H9 (cell line): ENCODE data around the gene STYXL2. TPM values are rescaled to one million over a fixed set of nuclear protein-coding genes. Genes with fewer than 3 reads are reported as not detected.

Experiments used
- DNase-seq: peaks from one replicate; pipeline ENCODE4 v3.0.0-alpha.2; 2017
- H2AFZ ChIP-seq: one replicate; pipeline ENCODE4 v1.6.1; 2013; ENCODE audit warnings: mild to moderate bottlenecking, low read length, control low read depth, moderate library complexity
- H2AK5ac ChIP-seq: 2 replicates; pipeline ENCODE4 v1.6.1; 2013; ENCODE audit warnings: low read length, control low read depth, mixed read lengths; ENCODE audit not compliant: insufficient read length
- H2BK120ac ChIP-seq: one replicate; pipeline ENCODE4 v1.6.1; 2013; ENCODE audit warnings: low read depth, mild to moderate bottlenecking, low read length, control low read depth, inconsistent platforms; ENCODE audit not compliant: poor library complexity, severe bottlenecking
- H2BK12ac ChIP-seq: 2 replicates; pipeline ENCODE4 v1.6.1; 2013; ENCODE audit warnings: low read length, control low read depth, mixed read lengths, low read depth; ENCODE audit not compliant: insufficient read length
- H2BK15ac ChIP-seq: 2 replicates; pipeline ENCODE4 v1.6.1; 2013; ENCODE audit warnings: low read depth, low read length, control low read depth
- H2BK20ac ChIP-seq: one replicate; pipeline ENCODE4 v1.6.1; 2013; ENCODE audit warnings: low read depth, mild to moderate bottlenecking, low read length, control low read depth, inconsistent platforms; ENCODE audit not compliant: poor library complexity, severe bottlenecking
- H2BK5ac ChIP-seq: 2 replicates; pipeline ENCODE4 v1.6.1; 2013; ENCODE audit warnings: low read length, control low read depth, mixed read lengths; ENCODE audit not compliant: insufficient read length
- H3K14ac ChIP-seq: 2 replicates; pipeline ENCODE4 v1.6.1; 2013; ENCODE audit warnings: low read length, control low read depth; ENCODE audit not compliant: insufficient read depth
- H3K18ac ChIP-seq: 2 replicates; pipeline ENCODE4 v1.6.1; 2013; ENCODE audit warnings: low read depth, mild to moderate bottlenecking, mixed read lengths, low read length, control low read depth; ENCODE audit not compliant: insufficient read length
- H3K23ac ChIP-seq: 2 replicates; pipeline ENCODE4 v1.6.1; 2013; ENCODE audit warnings: low read length, control low read depth, mixed read lengths, low read depth; ENCODE audit not compliant: insufficient read length
- H3K23me2 ChIP-seq: 2 replicates; pipeline ENCODE4 v1.6.1; 2013; ENCODE audit warnings: low read depth, mild to moderate bottlenecking, mixed read lengths, low read length, control low read depth; ENCODE audit not compliant: insufficient read length, poor library complexity, severe bottlenecking
- H3K27ac ChIP-seq: 2 replicates; pipeline ENCODE4 v1.5.1; 2013; ENCODE audit warnings: low read length, control low read depth, mixed read lengths, low read depth; ENCODE audit not compliant: insufficient read length
- H3K27me3 ChIP-seq: 2 replicates; pipeline ENCODE4 v1.6.1; 2013; ENCODE audit warnings: low read length, control low read depth, inconsistent platforms; ENCODE audit not compliant: insufficient read depth
- H3K4ac ChIP-seq: 2 replicates; pipeline ENCODE4 v1.6.1; 2013; ENCODE audit warnings: low read depth, mild to moderate bottlenecking, control low read depth, inconsistent platforms, low read length, moderate library complexity
- H3K4me1 ChIP-seq: 2 replicates; pipeline ENCODE4 v1.6.1; 2013; ENCODE audit warnings: low read length, control low read depth, inconsistent platforms; ENCODE audit not compliant: insufficient read depth
- H3K4me2 ChIP-seq: 2 replicates; pipeline ENCODE4 v1.6.1; 2013; ENCODE audit warnings: low read length, control low read depth, mixed read lengths; ENCODE audit not compliant: insufficient read length, insufficient read depth
- H3K56ac ChIP-seq: 2 replicates; pipeline ENCODE4 v1.6.1; 2013; ENCODE audit warnings: low read depth, mild to moderate bottlenecking, mixed read lengths, low read length, control low read depth; ENCODE audit not compliant: insufficient read length
- H3K79me1 ChIP-seq: 2 replicates; pipeline ENCODE4 v1.6.1; 2013; ENCODE audit warnings: low read depth, mild to moderate bottlenecking, moderate library complexity, low read length, control low read depth, inconsistent platforms; ENCODE audit not compliant: insufficient read depth, poor library complexity, severe bottlenecking
- H3K79me2 ChIP-seq: 2 replicates; pipeline ENCODE4 v1.6.1; 2013; ENCODE audit warnings: low read length, control low read depth, inconsistent platforms; ENCODE audit not compliant: insufficient read depth
- H3K9ac ChIP-seq: 2 replicates; pipeline ENCODE4 v1.6.1; 2013; ENCODE audit warnings: low read length, control low read depth, mixed read lengths; ENCODE audit not compliant: insufficient read length; ENCODE audit errors: extremely low read depth
- H3K9me3 ChIP-seq: one replicate; pipeline ENCODE4 v1.6.1; 2013; ENCODE audit warnings: low read depth, low read length, inconsistent platforms; ENCODE audit not compliant: control insufficient read depth
- H3T11ph ChIP-seq: one replicate; pipeline ENCODE4 v1.6.1; 2013; ENCODE audit warnings: mild to moderate bottlenecking, low read length, control low read depth, inconsistent platforms
- H4K20me1 ChIP-seq: one replicate; pipeline ENCODE4 v1.6.1; 2013; ENCODE audit not compliant: control insufficient read depth, insufficient read length, insufficient read depth
- H4K5ac ChIP-seq: 2 replicates; pipeline ENCODE4 v1.6.1; 2013; ENCODE audit warnings: low read depth, mild to moderate bottlenecking, mixed read lengths, low read length, control low read depth; ENCODE audit not compliant: insufficient read length
- H4K8ac ChIP-seq: replicated peaks from 2 replicates; pipeline ENCODE4 v1.6.1; 2013; ENCODE audit warnings: low read length, control low read depth, mixed read lengths, low read depth; ENCODE audit not compliant: insufficient read length
- H4K91ac ChIP-seq: 2 replicates; pipeline ENCODE4 v1.6.1; 2013; ENCODE audit warnings: low read depth, mild to moderate bottlenecking, moderate library complexity, mixed read lengths, low read length, control low read depth; ENCODE audit not compliant: insufficient read length
- H3K27ac Mint-ChIP-seq, 3 experiments: 2 replicates in 2 of 3; 3 replicates in 1 of 3; pipeline ENCODE4 v1.8.0; 2020 to 2021; ENCODE audit warnings: mixed read lengths in 3 of 3, mild to moderate bottlenecking in 1 of 3, moderate library complexity in 1 of 3
- H3K27me3 Mint-ChIP-seq: 2 replicates; pipeline ENCODE4 v1.8.0; 2021; ENCODE audit warnings: low read depth, mild to moderate bottlenecking, moderate library complexity, mixed read lengths
- H3K36me3 Mint-ChIP-seq, 3 experiments: 2 replicates in 2 of 3; 3 replicates in 1 of 3; pipeline ENCODE4 v1.8.0; 2020 to 2021; ENCODE audit warnings: low read depth in 3 of 3, mixed read lengths in 3 of 3; ENCODE audit not compliant: insufficient read depth in 1 of 3
- H3K4me1 Mint-ChIP-seq, 2 experiments: 2 replicates each; pipeline ENCODE4 v1.8.0; 2020; ENCODE audit warnings: mixed read lengths in 2 of 2
- H3K4me3 Mint-ChIP-seq, 2 experiments: 2 replicates in 1 of 2; 3 replicates in 1 of 2; pipeline ENCODE4 v1.8.0; 2020 to 2021; ENCODE audit warnings: mild to moderate bottlenecking in 2 of 2, mixed read lengths in 2 of 2, moderate library complexity in 1 of 2
- H3K9me3 Mint-ChIP-seq, 2 experiments: 2 replicates in 1 of 2; 3 replicates in 1 of 2; pipeline ENCODE4 v1.8.0; 2020; ENCODE audit warnings: mild to moderate bottlenecking in 2 of 2, mixed read lengths in 2 of 2, moderate library complexity in 1 of 2
- CTCF ChIP-seq: fragments of 200-600 bp; sonication (generic); conservative IDR thresholded peaks from 3 replicates; pipeline ENCODE4 v1.8.0; 2021; ENCODE audit warnings: antibody characterized with exemption, mild to moderate bottlenecking
- WGBS: extraction: QIAGEN DNeasy Blood & Tissue Kit; methylation state at CpG from one replicate; pipeline ENCODE4 v1.1.7; 2013; ENCODE audit warnings: missing lambda C conversion rate, low lambda C conversion rate, mixed read lengths; ENCODE audit not compliant: insufficient read length; ENCODE audit errors: extremely low coverage; 5-methylcytosine and 5-hydroxymethylcytosine counted together
- total RNA-seq: library from RNA; stranded (reverse); gene quantifications from 2 replicates; pipeline ENCODE4 v1.2.1, GENCODE V29; 2021

STYXL2 gene
- total RNA-seq, 1 experiment from 2014 or later, result 0.09 TPM

DNA sequence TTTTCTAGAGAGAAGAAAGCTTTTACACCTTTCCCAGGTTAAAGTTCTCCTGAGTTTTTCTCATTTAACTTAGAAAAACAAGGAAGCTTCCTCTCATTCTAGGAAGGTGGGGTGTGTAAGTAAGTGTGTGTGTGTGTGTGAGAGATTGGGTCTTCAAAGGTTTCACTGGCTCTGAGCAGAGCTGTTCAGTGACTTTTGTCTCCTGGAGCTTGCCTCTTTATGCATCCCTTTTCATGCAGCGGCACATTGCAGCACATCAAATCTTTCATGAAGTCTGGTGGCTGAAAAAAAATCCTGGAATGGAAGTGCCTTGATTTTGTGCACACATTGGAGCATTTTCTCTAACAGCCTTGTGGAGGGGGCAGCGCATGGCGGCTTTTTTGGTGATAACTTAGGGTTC is 7.1 kb upstream of the STYXL2 start:
- Histone ChIP-seq H3T11ph (no peak overlapping the region), H2AFZ (no peak overlapping the region), H3K18ac (no peak overlapping the region), H3K23ac (no peak overlapping the region), H3K23me2 (no peaks in the 10 kb centered on the region), H3K56ac (no peak overlapping the region), H2BK12ac (no peak overlapping the region), H3K4me2 (no peak overlapping the region), H3K79me2 (no peaks in the 10 kb centered on the region), H4K20me1 (no peaks in the 10 kb centered on the region), H2BK20ac (no peak overlapping the region), H3K4ac (no peak overlapping the region), H2BK5ac (no peak overlapping the region), H3K9ac (no peak overlapping the region), H3K9me3 (no peaks in the 10 kb centered on the region), H2AK5ac (no peak overlapping the region), H3K4me1 (no peaks in the 10 kb centered on the region), H4K91ac (no peak overlapping the region), H2BK120ac (no peak overlapping the region), H3K27me3 (no peaks in the 10 kb centered on the region), H4K5ac (no peak overlapping the region), H3K14ac (no peak overlapping the region), H2BK15ac (no peak overlapping the region), H3K79me1 (no peaks in the 10 kb centered on the region), H3K27ac (no peak overlapping the region), H4K8ac (no peak overlapping the region)
- peaks cover 1% of the 10 kb centered on the region; the same call in 1 of the 2 replicates for H3K27me3 Mint-ChIP-seq
- TF ChIP-seq CTCF, result no peak
- H3K36me3 Mint-ChIP-seq, result no peaks in the 10 kb centered on the region
- no peak overlapping the region for H3K4me3 Mint-ChIP-seq
- H3K9me3 Mint-ChIP-seq, result no peaks in the 10 kb centered on the region
- H3K4me1 Mint-ChIP-seq, result peaks cover 4 to 16% of the 10 kb centered on the region in 2 experiments
- no peak overlapping the region for H3K27ac Mint-ChIP-seq
- WGBS, result no CpG with 5 or more reads among the region's 3 CpGs
- no peak for DNase-seq
